ENCODE results near the gene CCDC91.
"Not testable (repeated sequence)": the region's sequence is repeated elsewhere in the genome, so short reads cannot be mapped to it uniquely, and the experiment has no call there.

Gene CCDC91

DNA sequence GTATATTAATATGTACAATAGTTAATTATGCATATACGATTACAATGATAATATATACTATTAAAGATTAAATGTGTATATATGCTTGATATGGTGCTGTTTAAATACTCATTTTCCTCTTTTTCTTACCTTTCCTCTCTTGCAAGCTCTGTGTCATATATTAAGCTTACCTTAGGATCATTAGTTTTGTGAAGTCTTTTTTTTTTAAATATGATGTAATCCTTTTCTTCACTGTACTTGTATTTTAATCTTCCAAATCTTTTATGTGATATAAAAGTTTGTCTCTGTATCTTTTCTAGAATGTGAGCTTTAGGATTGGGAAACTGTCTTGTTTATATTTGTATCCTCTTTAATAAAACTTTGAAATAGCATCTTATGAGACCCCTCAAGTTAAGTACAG is 88.7 kb downstream of the CCDC91 start:
- DNase-seq (ENCODE audit: low read depth in 1 of 2, low spot score in 1 of 2), result no peak

- no peak for DNase-seq (ENCODE audit: low read depth in 1 of 2, low spot score in 1 of 2)
Observed at GRCh38 chr12:28286352-28286751, 96.1 kb downstream of the CCDC91 start.

DNA sequence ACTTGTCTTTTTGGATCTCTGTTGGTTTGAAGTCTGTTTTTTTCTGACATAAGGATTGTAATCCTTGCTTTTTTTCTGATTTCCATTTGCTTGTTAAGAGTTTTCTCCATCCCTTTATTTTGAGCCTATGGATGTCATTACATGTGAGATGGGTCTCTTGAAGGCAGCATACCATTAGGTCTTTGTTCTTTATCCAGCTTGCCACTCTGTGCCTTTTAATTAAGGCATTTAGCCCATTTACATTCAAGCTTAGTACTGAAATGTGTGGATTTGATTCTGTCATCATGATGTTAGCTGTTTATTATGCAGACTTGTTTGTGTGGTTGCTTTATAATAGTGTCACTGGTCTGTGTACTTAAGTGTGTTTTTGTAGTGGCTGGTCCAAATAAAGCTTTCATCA is 100.0 kb downstream of the CCDC91 start:
- no peak for DNase-seq (ENCODE audit: low read depth in 1 of 2, low spot score in 1 of 2)

- no peak for DNase-seq (ENCODE audit: low read depth in 1 of 2, low spot score in 1 of 2)
Observed at GRCh38 chr12:28292699-28293098, 102.4 kb downstream of the CCDC91 start.

DNA sequence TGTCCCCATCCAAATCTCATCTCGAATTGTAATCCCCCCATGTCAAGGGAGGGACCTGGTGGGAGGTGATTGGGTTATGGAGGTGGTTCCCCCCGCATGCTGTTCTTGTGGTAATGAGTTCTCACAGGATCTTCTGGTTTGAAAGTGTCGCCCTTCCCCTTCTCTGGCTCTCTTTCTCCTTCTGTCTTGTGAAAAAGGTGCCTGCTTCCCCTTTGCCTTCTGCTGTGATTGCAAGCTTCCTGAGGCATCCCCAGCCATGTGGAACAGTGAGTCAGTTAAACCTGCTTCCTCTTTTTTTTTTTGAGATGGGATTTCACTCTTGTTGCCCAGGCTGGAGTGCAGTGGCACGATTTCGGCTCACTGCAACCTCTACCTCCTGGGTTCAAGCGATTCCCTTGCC is 104.0 kb downstream of the CCDC91 start:
- DNase-seq (ENCODE audit: low read depth in 1 of 2, low spot score in 1 of 2), result no peak

- no peak for DNase-seq (ENCODE audit: low read depth in 1 of 2, low spot score in 1 of 2)
Observed at GRCh38 chr12:28296287-28296686, 106.0 kb downstream of the CCDC91 start.

- no peak for DNase-seq (ENCODE audit: low read depth in 1 of 2, low spot score in 1 of 2)
Observed at GRCh38 chr12:28303192-28303591, 112.9 kb downstream of the CCDC91 start.

GRCh38 chr12:28306535-28306934 is 116.3 kb downstream of the CCDC91 start:
- DNase-seq (ENCODE audit: low read depth in 1 of 2, low spot score in 1 of 2), result no peak

DNA sequence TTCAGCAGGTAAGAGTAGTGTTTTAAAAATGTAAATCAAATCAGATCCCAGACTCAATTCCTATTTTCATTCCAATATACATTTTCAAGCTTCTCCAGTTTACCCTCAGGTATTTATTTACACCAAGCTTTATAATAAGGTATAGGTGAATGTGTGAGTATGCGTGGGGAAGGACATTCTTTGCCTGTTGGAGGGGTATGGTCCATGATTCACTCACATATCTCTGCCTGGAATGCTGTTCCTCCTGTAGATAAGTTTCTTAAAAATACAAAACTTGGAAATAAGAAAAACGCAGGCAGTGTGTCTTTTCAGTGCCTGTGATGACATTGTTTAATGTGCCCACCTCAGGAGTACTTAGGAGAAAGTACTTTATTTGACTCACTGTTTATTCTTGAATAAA is 118.6 kb downstream of the CCDC91 start:
- DNase-seq (ENCODE audit: low read depth in 1 of 2, low spot score in 1 of 2), result no peak

DNA sequence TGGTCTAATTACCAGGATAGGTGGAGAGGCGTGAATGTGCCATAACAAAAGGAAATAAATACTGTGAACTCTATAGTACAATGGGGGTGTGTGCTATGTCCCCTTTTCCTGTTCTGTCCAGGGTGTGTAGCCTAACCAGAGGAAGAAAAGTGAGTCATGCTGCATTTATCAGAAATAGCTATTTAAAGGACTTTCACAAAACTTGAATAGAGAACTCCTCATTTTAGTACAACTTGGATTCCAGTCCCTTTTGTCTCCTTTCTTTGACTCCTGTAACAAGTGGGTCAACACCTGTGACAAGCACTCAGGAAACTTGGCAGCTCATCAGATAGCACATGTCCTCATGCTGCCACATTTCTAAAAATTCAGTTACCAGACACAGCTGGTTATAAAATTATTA is 123.4 kb downstream of the CCDC91 start:
- no peak for DNase-seq (ENCODE audit: low read depth in 1 of 2, low spot score in 1 of 2)

- no peak for DNase-seq (ENCODE audit: low read depth in 1 of 2, low spot score in 1 of 2)
Observed at GRCh38 chr12:28316049-28316448, 125.8 kb downstream of the CCDC91 start.

- no peak for DNase-seq (ENCODE audit: low read depth in 1 of 2, low spot score in 1 of 2)
Observed at GRCh38 chr12:28318273-28318672, 128.0 kb downstream of the CCDC91 start.

DNA sequence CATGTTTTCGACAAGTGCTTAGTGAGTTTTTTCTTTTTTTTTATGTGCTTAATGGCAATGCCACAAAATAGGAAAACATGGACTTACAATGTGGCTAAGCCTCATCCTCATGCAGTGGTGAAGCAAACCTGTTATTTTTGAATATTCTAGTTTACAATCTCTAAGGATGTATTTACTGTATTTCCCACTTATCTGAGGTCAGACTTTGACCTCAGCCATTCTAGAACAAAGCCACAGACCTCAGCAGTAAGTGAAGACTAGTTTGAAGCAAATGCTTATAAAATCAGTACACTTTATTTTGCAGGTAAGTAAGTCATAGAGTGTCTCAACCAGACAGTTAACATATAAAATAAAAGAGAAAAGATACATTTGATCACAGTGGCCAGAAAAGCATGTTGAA is 130.1 kb downstream of the CCDC91 start:
- DNase-seq (ENCODE audit: low read depth in 1 of 2, low spot score in 1 of 2), result no peak

DNA sequence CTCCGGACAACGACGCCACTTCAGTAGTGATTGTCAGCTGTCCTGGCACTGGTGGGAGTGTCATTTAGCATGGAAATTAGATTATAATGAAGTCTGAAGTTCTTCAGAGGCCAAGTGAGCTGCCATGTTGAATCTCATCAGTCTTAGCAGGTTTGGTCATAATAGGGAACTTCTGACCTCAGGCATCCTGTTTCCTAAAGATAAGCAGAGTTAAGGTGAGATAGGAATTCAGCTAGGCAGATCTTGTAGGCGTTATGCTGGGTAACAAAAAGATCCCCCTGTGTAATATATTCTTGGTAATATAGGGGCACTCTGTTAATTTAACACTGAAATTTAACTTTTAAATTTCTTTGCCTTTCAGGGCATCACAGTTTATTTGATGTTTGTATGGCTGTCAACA is 137.5 kb downstream of the CCDC91 start:
- DNase-seq (ENCODE audit: low read depth in 1 of 2, low spot score in 1 of 2), result no peak

DNA sequence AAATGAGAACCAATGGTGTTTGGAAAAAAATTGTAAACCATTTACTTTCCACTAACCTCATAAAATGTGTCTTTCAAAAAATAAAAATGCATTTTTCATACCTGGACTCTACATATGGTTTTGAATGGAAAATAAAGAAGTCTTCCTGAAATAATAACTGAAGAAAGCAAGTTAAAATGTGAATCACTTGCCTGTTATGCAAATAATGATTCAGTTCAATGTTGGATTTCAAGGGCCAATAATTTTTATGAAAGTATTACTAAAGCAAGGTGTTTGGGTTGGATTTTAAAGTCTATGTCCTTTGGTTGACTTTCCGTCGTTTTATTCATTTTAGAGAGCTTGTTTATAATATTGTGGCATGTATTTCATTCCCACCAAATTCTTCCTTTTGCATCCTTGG is 138.7 kb downstream of the CCDC91 start:
- no peak for DNase-seq (ENCODE audit: low read depth in 1 of 2, low spot score in 1 of 2)

DNA sequence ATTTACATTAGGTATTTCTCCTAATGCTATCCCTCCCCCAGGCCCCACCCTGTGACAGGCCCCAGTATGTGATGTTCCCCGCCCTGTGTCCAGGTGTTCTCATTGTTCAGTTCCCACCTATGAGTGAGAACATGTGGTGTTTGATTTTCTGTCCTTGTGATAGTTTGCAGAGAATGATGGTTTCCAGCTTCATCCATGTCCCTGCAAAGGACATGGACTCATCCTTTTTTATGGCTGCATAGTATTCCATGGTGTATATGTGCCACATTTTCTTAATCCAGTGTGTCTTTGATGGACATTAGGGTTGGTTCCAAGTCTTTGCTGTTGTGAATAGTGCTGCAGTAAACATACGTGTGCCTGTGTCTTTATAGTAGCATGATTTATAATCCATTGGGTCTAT is 139.5 kb downstream of the CCDC91 start:
- DNase-seq (ENCODE audit: low read depth in 1 of 2, low spot score in 1 of 2), result not testable (repeated sequence)

DNA sequence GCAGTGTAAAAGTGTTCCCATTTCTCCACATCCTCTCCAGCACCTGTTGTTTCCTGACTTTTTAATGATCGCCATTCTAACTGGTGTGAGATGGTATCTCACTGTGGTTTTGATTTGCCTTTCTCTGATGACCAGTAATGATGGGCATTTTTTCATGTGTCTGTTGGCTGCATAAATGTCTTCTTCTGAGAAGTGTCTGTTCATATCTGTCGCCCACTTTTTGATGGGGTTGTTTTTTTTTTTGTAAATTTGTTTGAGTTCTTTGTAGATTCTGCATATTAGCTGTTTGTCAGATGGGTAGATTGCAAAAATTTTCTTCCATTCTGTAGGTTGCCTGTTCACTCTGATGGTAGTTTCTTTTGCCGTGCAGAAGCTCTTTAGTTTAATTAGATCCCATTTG is 140.0 kb downstream of the CCDC91 start:
- not testable (repeated sequence) for DNase-seq (ENCODE audit: low read depth in 1 of 2, low spot score in 1 of 2)

DNA sequence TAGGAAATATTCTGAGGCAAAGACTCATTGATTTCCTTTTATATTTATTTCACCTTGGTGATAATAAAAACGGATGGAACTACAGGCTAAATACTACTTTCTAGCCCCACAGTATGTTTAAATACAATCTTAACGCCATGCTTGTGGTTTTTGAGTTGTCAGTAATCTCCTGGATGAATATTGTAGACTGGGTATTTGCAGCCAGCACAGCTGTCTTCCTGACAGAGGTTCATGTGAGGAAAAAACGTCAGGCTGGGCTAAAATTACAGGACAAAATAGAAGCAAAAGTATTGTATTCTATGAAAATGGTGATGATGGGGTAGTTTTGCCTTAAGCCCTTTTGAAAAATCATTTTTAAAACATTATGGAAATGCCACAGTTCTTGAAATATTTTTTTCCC is 140.9 kb downstream of the CCDC91 start:
- DNase-seq (ENCODE audit: low read depth in 1 of 2, low spot score in 1 of 2), result no peak

DNA sequence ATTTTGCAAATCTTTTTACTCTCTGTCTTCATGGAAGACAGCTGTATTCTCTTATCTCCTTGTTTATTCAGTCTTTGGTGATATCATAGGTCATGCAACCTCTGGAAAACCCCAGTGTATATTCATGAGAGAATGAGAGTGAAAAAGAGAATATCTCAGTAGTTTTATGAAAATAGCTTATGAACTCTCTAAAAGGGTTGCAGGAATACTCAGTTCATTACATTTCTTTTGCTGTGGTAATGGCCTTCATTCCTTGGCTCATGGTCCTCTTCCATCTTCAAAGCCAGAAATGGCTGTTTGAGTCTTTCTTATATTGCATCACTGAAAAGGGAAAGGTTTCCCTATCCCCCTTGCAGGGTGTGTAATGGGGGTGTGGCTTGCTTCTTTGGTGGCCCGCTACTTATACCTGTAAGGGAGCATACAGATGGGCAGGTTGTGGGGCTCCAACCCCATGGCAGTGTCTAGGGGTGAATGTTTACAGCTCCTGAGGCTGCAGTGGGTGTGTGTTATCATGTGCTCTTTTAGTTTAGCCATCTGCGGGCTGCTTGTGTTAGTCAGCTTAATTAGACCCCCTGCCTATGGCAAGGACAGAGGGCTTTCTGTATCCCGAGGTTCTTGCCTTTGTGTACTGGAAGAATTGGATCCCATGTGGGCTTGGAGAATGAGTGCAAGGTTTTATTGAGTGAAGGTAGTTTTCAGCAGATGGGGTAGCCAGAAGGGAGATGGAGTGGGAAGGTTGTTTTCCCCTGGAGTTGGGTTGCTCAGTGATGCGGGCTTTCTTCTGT is 150.2 kb downstream of the CCDC91 start:
- DNase-seq (ENCODE audit: low read depth in 1 of 2, low spot score in 1 of 2), result no peak

DNA sequence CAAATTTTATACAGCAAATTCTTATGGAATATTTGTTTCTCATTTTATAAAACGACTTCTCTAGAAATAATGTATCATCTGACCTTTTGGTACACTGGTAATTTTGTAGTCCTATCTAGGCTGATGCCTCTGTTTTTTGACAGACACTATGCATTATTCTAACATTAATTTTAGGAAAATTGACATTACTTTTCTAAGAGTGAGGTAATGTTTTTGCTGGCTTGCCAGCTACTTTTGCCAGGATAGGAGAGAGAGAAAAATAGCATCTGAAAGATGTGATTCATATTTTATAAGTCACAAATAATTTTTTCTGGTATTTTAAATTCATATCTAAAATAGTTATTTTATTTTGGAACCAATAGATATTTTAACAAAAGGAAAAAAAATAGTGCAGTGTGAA is 153.5 kb downstream of the CCDC91 start:
- no peak for DNase-seq (ENCODE audit: low read depth in 1 of 2, low spot score in 1 of 2)

- DNase-seq (ENCODE audit: low read depth in 1 of 2, low spot score in 1 of 2), result no peak
Observed at GRCh38 chr12:28346567-28346966, 156.3 kb downstream of the CCDC91 start.

DNA sequence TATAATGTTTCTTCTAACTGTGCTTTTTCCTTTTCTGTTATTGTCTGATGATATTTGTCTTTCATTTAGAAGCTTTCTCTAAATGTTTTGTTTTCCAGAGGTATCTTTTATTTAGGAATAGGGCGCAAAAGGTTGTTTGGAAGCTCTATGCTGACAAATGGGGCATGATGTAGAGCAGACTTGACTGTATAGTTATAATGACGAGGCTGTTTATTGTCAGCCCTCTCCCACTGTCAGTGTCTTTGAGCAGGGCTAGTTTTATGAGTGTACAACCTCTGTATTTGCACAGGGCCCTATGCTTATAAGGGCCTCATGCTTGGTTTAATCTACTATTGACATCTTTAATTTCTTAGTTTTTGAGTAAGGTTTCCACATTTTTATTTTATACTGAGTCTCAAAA is 158.9 kb downstream of the CCDC91 start:
- no peak for DNase-seq (ENCODE audit: low read depth in 1 of 2, low spot score in 1 of 2)

DNA sequence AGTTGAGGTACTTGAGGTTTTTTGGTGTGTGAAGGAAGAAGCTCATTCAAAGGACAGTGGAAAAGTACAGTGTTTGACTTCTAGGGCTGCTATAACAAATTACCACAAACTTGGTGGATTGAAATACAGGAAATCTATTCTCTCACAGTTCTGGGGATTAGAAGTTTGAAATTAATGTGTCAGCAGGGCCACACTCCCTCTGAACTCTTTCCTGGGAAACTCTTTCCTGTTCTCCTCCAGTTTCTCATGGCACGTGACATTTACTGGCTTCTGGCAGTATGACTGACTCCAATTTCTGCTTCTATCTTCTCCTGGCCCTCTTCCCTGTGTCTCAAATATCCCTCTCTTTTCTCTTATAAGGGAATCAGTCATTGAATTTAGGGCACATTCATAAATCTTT is 160.2 kb downstream of the CCDC91 start:
- no peak for DNase-seq (ENCODE audit: low read depth in 1 of 2, low spot score in 1 of 2)

All from stimulated activated CD4-positive, alpha-beta T cell treated with anti-CD3 and anti-CD28 coated beads, Interleukin-15, amount 100 ng/mL, for 1 hour (primary cell).